ENCODE measurements around the gene GOLGA5.

The GOLGA5 gene

DNA sequence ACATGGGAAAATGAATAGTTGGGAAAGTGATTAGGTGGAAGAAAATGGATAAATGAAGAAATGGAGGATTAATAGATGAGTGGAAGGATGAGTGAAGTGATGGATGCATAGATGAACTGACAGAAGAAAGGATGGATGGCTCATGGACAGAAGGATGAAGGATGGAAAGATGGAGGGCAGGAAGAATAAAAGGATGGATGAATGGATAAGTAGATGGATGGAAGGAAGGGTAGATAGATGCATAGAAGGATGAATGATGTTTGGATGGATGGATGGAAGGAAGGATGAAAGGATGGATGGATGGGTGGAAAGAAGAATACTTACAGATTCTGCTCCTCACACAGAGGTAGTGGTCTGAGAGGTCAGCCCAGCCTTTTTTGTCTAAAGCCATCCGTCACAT lies 93.1 kb downstream of the GOLGA5 start:
- Histone ChIP-seq H3K4me3 (IDR thresholded peaks at IDR 0.05; ENCODE audit: insufficient read depth, low read depth, low read length) (no peak overlapping the region), H3K4me1 (ENCODE audit: low read depth, poor library complexity, severe bottlenecking) (no peaks in the 10 kb centered on the region), H3K79me2 (ENCODE audit: insufficient read depth, low read depth) (no peaks in the 10 kb centered on the region), H3K27ac (no peak overlapping the region), H3K27me3 (ENCODE audit: insufficient read depth, low read depth) (no peaks in the 10 kb centered on the region), H3K4me2 (no peak overlapping the region), H3K9ac (no peak overlapping the region), H4K20me1 (ENCODE audit: insufficient read depth) (no peaks in the 10 kb centered on the region), H3K36me3 (ENCODE audit: insufficient read depth) (no peaks in the 10 kb centered on the region), H2AFZ (ENCODE audit: low read depth) (no peak overlapping the region)
- TF ChIP-seq CTCF (conservative IDR thresholded peaks at IDR 0.05; ENCODE audit: low read depth, low read length), result no peak

DNA sequence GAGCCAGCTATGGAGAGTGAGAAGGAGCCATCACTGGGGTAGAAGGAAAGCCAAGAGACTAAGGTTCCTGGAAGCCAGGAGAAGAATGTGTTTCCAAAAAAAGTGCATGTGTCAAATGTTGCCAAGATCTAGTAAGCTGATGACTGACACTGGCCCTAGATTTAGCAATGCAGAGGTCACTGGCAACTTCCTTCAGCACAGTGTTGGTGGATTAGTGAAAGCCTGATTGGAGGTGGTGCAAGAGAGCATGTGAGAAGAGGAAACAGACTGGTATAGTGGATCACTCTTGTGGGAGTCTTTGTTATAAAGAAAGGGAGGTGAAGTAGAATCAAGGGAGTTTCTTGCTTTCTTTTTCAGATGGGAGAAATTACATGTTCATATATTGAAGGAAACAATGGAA lies 94.8 kb downstream of the GOLGA5 start:
- H2AFZ ChIP-seq (ENCODE audit: low read depth), result no peak overlapping the region
- no peak overlapping the region for H3K4me3 ChIP-seq (IDR thresholded peaks at IDR 0.05; ENCODE audit: insufficient read depth, low read depth, low read length)
- H4K20me1 ChIP-seq (ENCODE audit: insufficient read depth), result no peaks in the 10 kb centered on the region
- no peaks in the 10 kb centered on the region for H3K4me1 ChIP-seq (ENCODE audit: low read depth, poor library complexity, severe bottlenecking)
- no peak overlapping the region for H3K4me2 ChIP-seq
- no peaks in the 10 kb centered on the region for H3K27me3 ChIP-seq (ENCODE audit: insufficient read depth, low read depth)
- no peaks in the 10 kb centered on the region for H3K36me3 ChIP-seq (ENCODE audit: insufficient read depth)
- no peak overlapping the region for H3K9ac ChIP-seq
- H3K27ac ChIP-seq, result no peak overlapping the region
- TF ChIP-seq CTCF (conservative IDR thresholded peaks at IDR 0.05; ENCODE audit: low read depth, low read length), result no peak
- no peaks in the 10 kb centered on the region for H3K79me2 ChIP-seq (ENCODE audit: insufficient read depth, low read depth)
